GM19043 (cell line): Measurements from ENCODE around the gene DENND2D.
A peak's percentile ranks its signal among the peaks of the same experiment; 100 is the strongest.

Experiments used
- ATAC-seq: cut with Tn5 transposase; IDR thresholded peaks from one replicate; pipeline ENCODE4 v1.9.1; 2021; ENCODE audit warnings: low read depth; ENCODE audit not compliant: unreplicated experiment

Gene DENND2D

DNA sequence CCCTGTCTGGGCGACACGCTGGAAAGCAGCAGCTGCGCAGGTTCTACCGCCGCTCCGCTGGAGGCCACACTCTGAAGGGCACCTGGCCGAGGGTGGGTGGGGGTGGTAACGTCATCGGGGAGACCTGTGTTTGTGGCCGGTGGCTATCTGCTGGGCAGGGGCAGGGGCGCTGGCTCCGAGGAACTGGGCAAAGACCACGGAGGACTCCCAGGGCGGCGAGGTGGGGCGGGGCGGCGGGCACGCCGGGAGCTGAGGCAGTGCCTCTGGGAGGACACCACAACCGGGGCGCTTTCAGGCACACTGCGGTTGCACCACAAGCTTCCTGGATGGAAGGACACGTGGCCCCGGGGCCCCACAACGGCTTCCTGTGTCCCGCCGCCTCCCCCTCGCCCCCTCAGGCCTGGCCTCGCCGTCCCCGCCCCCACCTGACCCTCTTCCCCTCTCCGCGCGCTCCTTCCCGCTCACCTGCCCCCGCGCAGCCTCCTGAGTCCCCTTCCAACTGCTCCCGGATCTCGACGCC is 3.3 kb upstream of the DENND2D start:
- peak; percentile 54 for ATAC-seq

GRCh38 chr1:111202707-111203623 is 2.5 kb upstream of the DENND2D start:
- ATAC-seq, result no peak

DNA sequence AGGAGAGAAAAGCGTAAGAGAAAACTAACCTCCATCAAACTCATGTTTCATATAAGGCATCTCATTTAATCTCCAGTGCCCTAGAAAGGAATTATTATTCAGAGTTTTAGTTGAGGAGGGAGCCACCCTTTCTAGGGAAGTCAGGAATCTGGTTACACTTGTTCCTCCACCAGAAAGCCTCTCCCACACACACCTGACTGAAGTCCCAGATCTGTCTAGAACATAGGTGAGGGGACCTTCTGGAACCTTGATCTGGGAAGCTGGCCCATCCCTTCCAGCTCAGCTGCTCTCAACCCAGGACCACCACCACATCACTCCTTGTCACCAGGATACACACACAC is 1.9 kb upstream of the DENND2D start:
- ATAC-seq, result no peak

- no peak for ATAC-seq
These were observed 1.0 kb upstream of the DENND2D start for GRCh38 chr1:111201275-111202090.

- ATAC-seq, result no peak
These were observed 336 bp upstream of the DENND2D start for GRCh38 chr1:111200802-111201161.

DNA sequence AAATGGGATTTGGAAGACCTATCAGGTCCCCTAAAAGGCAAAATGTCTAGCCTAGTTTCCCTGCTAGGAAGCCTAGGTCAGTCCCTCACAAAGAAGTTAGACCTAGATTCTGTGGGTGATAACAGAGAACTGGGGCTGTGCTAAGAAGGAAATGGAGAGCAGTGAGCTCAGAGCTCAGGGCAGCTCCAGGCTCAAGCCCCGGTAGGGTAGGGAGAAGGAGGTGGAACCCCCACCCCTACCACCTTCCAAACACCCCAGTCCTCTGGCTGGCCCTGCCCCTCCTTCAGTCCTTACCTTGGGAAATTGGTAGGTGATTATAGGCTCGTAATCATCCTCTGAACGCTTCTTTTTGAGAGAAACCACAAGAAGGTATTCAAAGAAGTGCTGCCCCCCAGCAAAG is 1.1 kb downstream of the DENND2D start:
- no peak for ATAC-seq

DNA sequence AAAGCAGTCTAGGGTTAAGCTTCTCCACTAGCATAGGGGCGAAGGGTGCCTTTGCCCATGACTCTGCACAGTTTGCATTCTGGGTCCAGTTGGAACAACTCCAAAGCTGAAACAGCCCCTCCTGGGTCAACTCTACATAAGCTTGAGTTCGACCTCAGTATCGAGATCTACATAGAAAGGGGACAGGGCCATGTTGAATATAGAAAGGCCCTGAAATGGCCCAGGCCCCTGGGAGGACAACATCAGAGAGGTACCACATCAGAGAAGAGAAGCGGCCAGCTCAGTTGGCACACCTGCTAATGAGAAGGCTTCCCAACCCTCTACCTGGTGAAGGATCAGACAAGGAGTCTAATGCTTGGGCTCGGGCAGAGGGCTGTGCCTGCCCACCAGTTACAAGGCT is 1.6 kb downstream of the DENND2D start:
- ATAC-seq, result no peak

GRCh38 chr1:111197598-111198284 is 2.7 kb downstream of the DENND2D start:
- ATAC-seq, result no peak

DNA sequence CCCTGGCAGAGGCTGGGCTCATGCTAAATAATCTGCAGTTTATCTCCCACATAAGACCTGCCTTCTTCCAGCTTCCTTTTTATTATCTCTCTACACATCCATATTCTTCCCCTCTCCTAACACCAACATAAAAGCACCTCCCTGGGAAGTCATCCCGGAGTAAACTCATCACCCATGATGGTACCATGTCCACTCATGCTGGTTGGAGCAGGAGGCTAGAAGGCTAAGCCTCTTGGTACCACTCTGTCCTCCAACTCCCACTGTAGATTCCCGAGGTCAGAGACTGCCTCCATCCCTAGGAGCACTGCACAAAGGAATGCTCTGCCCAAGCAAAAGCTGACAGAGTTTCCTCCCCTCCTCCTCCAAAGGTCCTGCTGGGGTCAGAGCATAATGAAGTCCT is 4.2 kb downstream of the DENND2D start:
- no peak for ATAC-seq

DNA sequence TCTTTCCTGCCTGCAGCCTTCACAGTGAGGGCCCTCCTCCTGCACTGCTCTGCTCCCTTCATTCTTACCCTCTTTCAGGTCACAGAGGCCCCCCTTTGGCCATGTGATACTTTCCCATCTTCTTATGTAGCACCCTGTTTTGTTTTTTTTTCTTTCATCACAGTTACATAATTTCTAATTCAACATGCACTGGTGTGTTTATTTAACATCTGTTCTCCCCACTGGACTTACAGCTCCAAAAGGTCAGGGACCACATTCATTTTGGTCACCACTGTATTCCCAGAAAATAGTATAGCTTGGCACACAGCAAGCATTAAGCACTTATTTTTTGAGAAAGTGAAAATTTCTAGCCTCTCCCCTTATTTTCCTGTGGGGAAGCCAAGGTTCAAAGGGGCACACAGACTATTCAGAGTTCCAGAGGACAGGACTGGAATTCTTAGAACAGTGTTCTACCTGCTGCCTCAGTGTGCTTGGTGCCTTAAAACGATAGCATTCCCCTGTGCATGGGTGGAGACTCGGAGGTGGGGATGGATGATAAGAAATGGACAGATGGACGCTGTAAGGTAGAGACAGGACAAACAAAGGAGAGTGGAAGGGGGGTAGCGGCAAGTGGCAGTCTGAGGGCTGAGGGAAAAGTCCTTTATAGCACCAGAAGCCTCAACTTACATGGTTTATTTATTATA is 5.3 kb downstream of the DENND2D start:
- ATAC-seq, result no peak

DNA sequence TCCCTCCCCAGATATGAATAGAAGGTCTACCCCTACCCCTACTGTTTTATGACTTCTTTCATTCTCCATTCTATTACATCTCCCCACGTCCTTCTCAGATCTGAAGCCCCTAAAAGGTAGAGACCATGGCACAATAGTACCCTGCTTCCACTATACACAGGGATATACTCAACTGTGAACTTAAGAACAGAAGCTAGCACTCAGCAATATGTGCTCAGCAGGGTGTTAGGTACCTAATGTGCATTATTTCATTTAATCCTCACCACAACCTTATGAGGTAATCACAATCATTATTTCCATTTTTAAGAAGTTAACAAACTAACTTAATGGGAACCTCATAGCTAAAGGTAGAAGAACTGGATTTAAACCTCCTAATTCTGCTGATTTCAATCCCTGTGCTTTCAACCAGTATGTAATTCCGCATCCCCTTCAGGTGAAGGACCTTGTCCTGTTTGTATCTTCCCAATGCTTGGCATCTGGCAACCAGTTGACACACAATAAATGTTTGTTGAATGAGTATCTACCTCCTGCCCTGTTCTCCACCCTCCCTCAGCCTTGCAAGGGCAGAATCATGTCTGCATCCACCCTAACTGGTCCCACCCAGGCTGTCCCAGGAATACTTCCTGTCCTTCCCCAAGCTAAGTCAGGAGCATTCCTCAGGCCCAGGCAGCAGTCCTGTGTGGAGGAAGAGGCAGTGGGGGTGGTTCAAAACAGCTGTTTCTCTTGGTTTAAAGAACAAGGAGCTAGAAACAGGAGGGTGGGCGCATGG is 6.5 kb downstream of the DENND2D start:
- ATAC-seq, result no peak

- ATAC-seq, result no peak
These were observed 7.6 kb downstream of the DENND2D start for GRCh38 chr1:111192658-111193519.

GRCh38 chr1:111192074-111192473 is 8.4 kb downstream of the DENND2D start:
- no peak for ATAC-seq

GRCh38 chr1:111191496-111191895 is 8.9 kb downstream of the DENND2D start:
- no peak for ATAC-seq

GRCh38 chr1:111190931-111191451 is 9.5 kb downstream of the DENND2D start:
- no peak for ATAC-seq

DNA sequence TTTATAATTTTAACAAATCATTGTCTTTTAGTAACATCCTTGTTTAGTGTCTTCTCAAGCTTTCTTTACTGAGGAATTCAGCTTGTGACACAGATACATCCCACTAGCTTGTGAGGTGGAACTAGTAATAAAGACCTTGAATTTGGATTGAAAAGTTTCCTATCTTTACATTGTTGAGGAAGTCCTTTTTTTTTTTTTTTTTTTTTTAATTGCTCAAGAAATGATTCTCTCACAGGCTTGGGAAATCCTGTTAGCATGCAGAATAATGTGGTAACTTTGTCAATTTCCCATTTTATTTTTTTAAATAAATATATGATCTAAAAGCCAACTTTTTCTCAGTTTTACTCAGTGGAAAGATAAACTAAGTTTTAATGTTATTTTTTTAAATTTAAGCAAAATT is 15.8 kb downstream of the DENND2D start:
- no peak for ATAC-seq

DNA sequence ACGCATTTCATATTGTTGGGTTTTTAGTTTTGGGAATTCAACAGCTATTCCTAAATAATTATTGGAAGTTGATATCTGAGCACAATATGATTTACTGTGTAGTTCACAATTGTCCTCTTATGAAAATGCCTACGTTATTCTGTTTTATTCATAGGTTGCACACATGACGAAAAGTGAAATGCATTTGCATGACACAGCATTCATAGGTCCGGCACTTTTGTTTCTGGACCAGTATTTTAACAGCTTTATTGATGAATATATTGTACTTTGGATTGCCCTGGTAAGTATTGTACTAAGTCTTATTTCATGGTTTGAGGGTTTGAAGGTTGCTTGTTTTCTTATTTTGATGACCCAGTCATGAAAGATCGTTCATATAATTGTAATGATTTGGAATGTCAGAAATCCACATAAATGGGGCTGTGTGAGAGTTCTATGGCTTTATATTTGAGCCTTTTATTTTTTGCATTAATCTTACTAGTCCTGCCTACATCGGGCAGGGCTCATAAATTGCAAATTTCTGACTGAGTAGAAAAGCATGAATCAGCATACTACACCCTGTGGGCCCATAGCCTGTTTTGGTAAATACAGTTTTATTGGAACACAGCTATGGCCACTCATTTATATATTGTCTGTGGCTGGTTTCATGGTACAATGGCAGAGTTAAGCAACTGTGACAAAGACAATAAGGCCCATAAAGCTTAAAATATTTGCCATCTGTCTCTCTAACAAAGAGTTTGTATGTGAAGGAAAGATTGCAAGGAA is 17.0 kb downstream of the DENND2D start:
- ATAC-seq, result no peak

DNA sequence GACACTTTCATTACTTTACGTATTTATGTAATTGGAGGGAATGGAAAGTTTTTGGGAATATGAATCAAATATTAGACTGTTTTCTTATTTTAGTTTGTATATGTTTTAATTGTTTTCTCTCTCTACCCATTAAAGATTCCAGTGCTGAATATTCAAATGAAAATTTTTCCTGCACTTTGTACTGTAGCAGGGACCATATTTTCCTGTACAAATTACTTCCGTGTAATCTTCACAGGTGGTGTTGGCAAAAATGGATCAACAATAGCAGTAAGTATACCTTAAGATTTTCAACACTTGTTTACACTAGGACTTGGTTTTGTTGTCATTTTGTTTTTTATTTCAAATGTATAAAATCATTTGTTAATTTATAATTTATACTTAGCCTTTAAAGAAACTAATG is 18.4 kb downstream of the DENND2D start:
- ATAC-seq, result no peak
